Smooth muscle cell (in vitro differentiated cells): ENCODE data around the gene STK4. TPM values are rescaled to one million over a fixed set of nuclear protein-coding genes. Genes with fewer than 3 reads are reported as not detected.

ENCODE experiments used
- DNase-seq: peaks from one replicate; lab custom pipeline; 2025; ENCODE audit not compliant: unreplicated experiment; lab: John Stamatoyannopoulos, UW
- H2AFZ ChIP-seq: fragments of 200-600 bp; sonication (generic); 2 replicates; pipeline ENCODE4 v1.6.0; 2016; ENCODE audit warnings: antibody characterized with exemption, low read depth, mild to moderate bottlenecking
- H3F3A ChIP-seq: fragments of 200-600 bp; sonication (generic); 2 replicates; pipeline ENCODE4 v1.6.0; 2017; ENCODE audit warnings: antibody characterized with exemption, low read depth
- H3K27ac ChIP-seq: fragments of 200-600 bp; sonication (generic); 2 replicates; pipeline ENCODE4 v1.5.1; 2016; ENCODE audit warnings: low read depth, mild to moderate bottlenecking
- H3K27me3 ChIP-seq: fragments of 200-600 bp; sonication (generic); 2 replicates; pipeline ENCODE4 v1.6.1; 2016; ENCODE audit warnings: low read depth, mild to moderate bottlenecking
- H3K36me3 ChIP-seq: fragments of 200-600 bp; sonication (generic); 2 replicates; pipeline ENCODE4 v1.5.1; 2016; ENCODE audit warnings: low read depth
- H3K4me1 ChIP-seq: fragments of 200-600 bp; sonication (generic); 2 replicates; pipeline ENCODE4 v1.5.1; 2016; ENCODE audit warnings: low read depth
- H3K4me2 ChIP-seq: fragments of 200-600 bp; sonication (generic); 2 replicates; pipeline ENCODE4 v1.6.0; 2016; ENCODE audit warnings: mild to moderate bottlenecking
- H3K4me3 ChIP-seq: fragments of 200-600 bp; sonication (generic); 2 replicates; pipeline ENCODE4 v1.5.1; 2016; ENCODE audit warnings: mild to moderate bottlenecking
- H3K79me2 ChIP-seq: fragments of 200-600 bp; sonication (generic); 2 replicates; pipeline ENCODE4 v1.6.0; 2016; ENCODE audit warnings: low read depth, mild to moderate bottlenecking
- H3K9ac ChIP-seq: fragments of 200-600 bp; sonication (generic); 2 replicates; pipeline ENCODE4 v1.6.0; 2016; ENCODE audit warnings: low read depth
- H3K9me3 ChIP-seq: fragments of 200-600 bp; sonication (generic); replicated peaks from 2 replicates; pipeline ENCODE4 v1.5.1; 2016; ENCODE audit warnings: low read depth
- H4K20me1 ChIP-seq: fragments of 200-600 bp; sonication (generic); 2 replicates; pipeline ENCODE4 v1.6.0; 2016; ENCODE audit warnings: low read depth
- WGBS: methylation state at CpG from one replicate; pipeline ENCODE4 v1.1.7; 2016; ENCODE audit warnings: low lambda C conversion rate; 5-methylcytosine and 5-hydroxymethylcytosine counted together
- polyA plus RNA-seq: library from polyadenylated mRNA; unstranded; fragments of >200 nt; fragmentation: Nextera tagmentation; extraction: Ambion mirVana; gene quantifications from 2 replicates; pipeline ENCODE4 v1.2.1, GENCODE V29; 2016
- total RNA-seq: library from RNA; depleted of rRNA; stranded (reverse); fragments of >200 nt; gene quantifications from 2 replicates; pipeline ENCODE4 v1.2.3, GENCODE V29; 2014
- TF ChIP-seq, protein P1 (sequence below): fragments of 200-600 bp; sonication (generic); IDR thresholded peaks from 2 replicates; pipeline ENCODE4 v1.5.1; 2017; ENCODE audit warnings: borderline replicate concordance, mild to moderate bottlenecking, antibody characterized with exemption; ENCODE audit not compliant: insufficient read depth, poor library complexity, severe bottlenecking

STK4 gene
- total and polyA plus RNA-seq, 2 experiments from 2014 or later = 16.8 to 33.5 TPM

DNA sequence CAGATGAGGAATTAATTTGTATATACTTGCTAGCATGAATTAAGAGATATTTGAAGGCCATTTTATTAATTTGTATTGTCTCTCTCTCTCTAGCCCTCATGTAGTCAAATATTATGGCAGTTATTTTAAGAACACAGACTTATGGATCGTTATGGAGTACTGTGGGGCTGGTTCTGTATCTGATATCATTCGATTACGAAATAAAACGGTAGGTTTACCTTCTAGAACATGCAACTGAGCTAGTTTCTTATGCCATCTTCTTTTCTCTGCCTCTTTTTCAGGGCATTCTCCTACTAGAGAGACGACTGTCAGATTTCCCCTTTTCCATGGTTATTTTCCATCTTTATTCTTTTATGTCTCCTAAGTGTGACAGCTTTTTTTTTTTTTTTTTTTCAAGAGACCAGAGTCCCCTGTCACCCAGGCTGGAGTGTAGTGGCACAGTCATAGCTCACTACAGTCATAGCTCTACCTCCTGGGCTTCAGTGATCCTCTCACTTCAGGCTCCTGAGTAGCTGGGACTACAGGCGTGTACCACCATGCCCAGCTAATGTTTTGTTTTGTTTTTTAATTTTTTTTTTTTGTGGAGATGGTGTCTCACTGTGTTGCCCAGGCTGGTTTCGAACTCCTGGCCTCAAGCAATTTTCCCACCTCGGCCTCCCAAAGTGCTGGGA is 15.6 kb downstream of the STK4 start:
- H3K36me3 ChIP-seq = peaks cover 12% of the 10 kb centered on the region
- WGBS = 95% methylated on average over 8 of the region's 8 CpGs
- DNase-seq = no peak

DNA sequence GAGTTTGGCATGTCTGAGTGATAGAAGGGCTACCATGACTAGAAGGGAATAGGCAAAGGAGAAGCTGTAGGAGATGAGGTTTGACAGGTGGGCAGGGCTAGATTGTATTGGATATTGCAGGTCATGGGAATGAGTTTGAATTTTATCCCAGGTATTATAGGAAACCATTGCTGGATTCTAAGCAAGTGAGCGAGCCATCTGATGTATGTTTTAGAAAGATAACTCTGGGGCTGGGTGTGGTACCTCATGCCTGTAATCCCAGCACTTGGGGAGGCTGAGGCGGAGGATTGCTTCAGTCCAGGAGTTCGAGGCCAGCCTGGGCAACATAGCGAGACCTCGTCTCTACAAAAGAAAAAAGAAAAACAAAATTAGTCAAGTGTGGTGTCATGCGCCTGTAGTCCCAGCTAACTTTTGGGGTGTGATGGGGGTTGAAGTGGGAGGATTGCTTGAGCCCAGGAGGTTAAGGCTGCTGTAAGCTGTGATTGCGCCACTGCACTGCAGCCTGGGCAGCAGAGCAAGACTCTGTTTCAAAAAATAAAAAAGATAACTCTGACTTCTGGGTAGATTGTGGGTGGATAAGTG is 16.9 kb downstream of the STK4 start:
- H3F3A ChIP-seq = no peaks in the 10 kb centered on the region
- WGBS = over 99% methylated on average over 7 of the region's 7 CpGs
- no peaks in the 10 kb centered on the region for H3K9me3 ChIP-seq
- no peak overlapping the region for H3K9ac ChIP-seq
- H3K79me2 ChIP-seq = no peaks in the 10 kb centered on the region
- no peak overlapping the region for H3K27ac ChIP-seq
- no peaks in the 10 kb centered on the region for H3K4me1 ChIP-seq
- no peak for DNase-seq
- no peaks in the 10 kb centered on the region for H4K20me1 ChIP-seq
- TF ChIP-seq, protein P1, sequence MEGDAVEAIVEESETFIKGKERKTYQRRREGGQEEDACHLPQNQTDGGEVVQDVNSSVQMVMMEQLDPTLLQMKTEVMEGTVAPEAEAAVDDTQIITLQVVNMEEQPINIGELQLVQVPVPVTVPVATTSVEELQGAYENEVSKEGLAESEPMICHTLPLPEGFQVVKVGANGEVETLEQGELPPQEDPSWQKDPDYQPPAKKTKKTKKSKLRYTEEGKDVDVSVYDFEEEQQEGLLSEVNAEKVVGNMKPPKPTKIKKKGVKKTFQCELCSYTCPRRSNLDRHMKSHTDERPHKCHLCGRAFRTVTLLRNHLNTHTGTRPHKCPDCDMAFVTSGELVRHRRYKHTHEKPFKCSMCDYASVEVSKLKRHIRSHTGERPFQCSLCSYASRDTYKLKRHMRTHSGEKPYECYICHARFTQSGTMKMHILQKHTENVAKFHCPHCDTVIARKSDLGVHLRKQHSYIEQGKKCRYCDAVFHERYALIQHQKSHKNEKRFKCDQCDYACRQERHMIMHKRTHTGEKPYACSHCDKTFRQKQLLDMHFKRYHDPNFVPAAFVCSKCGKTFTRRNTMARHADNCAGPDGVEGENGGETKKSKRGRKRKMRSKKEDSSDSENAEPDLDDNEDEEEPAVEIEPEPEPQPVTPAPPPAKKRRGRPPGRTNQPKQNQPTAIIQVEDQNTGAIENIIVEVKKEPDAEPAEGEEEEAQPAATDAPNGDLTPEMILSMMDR = no peak
- H3K4me2 ChIP-seq = no peak overlapping the region
- H2AFZ ChIP-seq = no peak overlapping the region
- H3K36me3 ChIP-seq = peaks cover 12% of the 10 kb centered on the region
- H3K27me3 ChIP-seq = no peaks in the 10 kb centered on the region
- no peak overlapping the region for H3K4me3 ChIP-seq

More for the DNA sequence above, 15.6 kb downstream of the STK4 start:
- no peak overlapping the region for H3K4me2 ChIP-seq
- H3K9ac ChIP-seq = no peak overlapping the region
- H3K4me1 ChIP-seq = no peaks in the 10 kb centered on the region
- H3K27ac ChIP-seq = no peak overlapping the region
- no peak overlapping the region for H2AFZ ChIP-seq
- no peak overlapping the region for H3K4me3 ChIP-seq
- TF ChIP-seq, protein P1 = no peak
- H3K9me3 ChIP-seq = no peaks in the 10 kb centered on the region
- no peaks in the 10 kb centered on the region for H3F3A ChIP-seq
- H3K27me3 ChIP-seq = no peaks in the 10 kb centered on the region
- no peaks in the 10 kb centered on the region for H4K20me1 ChIP-seq
- H3K79me2 ChIP-seq = no peaks in the 10 kb centered on the region

DNA sequence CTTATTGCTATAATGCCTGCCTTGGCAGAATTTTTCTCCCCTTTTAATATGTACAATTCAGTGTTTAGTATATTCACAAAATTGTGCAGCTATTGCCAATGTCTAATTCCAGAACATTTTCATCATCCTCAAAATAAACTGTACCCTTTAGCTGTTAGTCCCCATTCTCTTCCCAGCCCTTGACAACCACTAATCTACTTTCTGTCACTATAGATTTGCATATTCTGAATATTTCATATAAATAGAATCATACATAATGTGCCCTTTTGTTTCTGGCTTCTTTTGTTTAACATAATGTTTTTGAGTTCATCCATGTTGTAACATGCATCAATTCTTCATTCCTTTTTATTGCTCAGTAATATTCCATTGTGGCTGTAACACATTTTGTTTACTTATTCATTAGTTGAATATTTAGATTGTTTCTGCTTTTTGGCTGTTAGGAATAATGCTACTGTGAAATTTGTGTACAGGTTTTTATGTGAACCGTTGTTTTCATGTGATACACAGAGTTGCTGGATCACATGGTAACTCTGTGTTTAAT is 22.4 kb downstream of the STK4 start:
- Histone ChIP-seq H4K20me1 (no peaks in the 10 kb centered on the region), H2AFZ (no peak overlapping the region), H3K4me1 (no peaks in the 10 kb centered on the region), H3F3A (no peaks in the 10 kb centered on the region), H3K4me3 (no peak overlapping the region), H3K27me3 (no peaks in the 10 kb centered on the region), H3K4me2 (no peak overlapping the region), H3K27ac (no peak overlapping the region), H3K9me3 (no peaks in the 10 kb centered on the region), H3K36me3 (no peaks in the 10 kb centered on the region), H3K9ac (no peak overlapping the region), H3K79me2 (peaks cover 5% of the 10 kb centered on the region)
- no peak for DNase-seq
- WGBS = 89% methylated on average over 1 of the region's 1 CpG
- TF ChIP-seq, protein P1 = no peak
